A549 (cell line): ENCODE data around the gene TNRC6B. TPM values are rescaled to one million over a fixed set of nuclear protein-coding genes. Genes with fewer than 3 reads are reported as not detected.

Experiments used
- ATAC-seq, 2 experiments: fragments of 200-7000 bp in 1 of 2; fragments of >200 bp in 1 of 2; cut with Nextera tagmentation in 1 of 2; cut with Tn5 transposase in 1 of 2; 3 replicates each; pipeline versions ENCODE4 v1.8.0 to v1.9.1; 2018 to 2020; ENCODE audit warnings: mild to moderate bottlenecking in 1 of 2, moderate library complexity in 1 of 2
- CTCF ChIA-PET: fragments of 300-600 bp; sonication (Branson Sonifier 250); formaldehyde crosslinking; extraction: SDS; loops from one replicate; lab custom pipeline; 2021; ENCODE audit warnings: antibody characterized with exemption, inconsistent platforms; lab: Yijun Ruan, JAX
- POLR2A ChIA-PET: fragments of 350-600 bp; formaldehyde crosslinking; extraction: SDS; loops from one replicate; lab custom pipeline; 2021; ENCODE audit warnings: antibody characterized with exemption, inconsistent platforms; lab: Yijun Ruan, JAX
- DNase-seq, 2 experiments: peaks; one replicate each; pipeline versions ENCODE4 v3.0.0 to v3.0.0-alpha.2; 2011 to 2016; ENCODE audit warnings: low read depth in 1 of 2, low spot score in 1 of 2
- FAIRE-seq: peaks from 2 replicates; lab custom pipeline; 2011; peaks lifted over from hg19 to GRCh38; lab: Jason Lieb, UNC
- H3K27ac ChIP-seq, 2 experiments: fragments of >200 bp; sonication (Bioruptor Twin); formaldehyde crosslinking; 3 replicates each; pipeline ENCODE4 v1.5.1; 2016 to 2017
- H3K4me1 ChIP-seq: fragments of >200 bp; sonication (Bioruptor Twin); formaldehyde crosslinking; 3 replicates; pipeline ENCODE4 v1.6.1; 2016
- H3K4me2 ChIP-seq: fragments of >200 bp; sonication (Bioruptor Twin); formaldehyde crosslinking; 3 replicates; pipeline ENCODE4 v1.6.1; 2016
- H3K4me3 ChIP-seq: fragments of >200 bp; sonication (Bioruptor Twin); formaldehyde crosslinking; 3 replicates; pipeline ENCODE4 v1.5.1; 2016
- H3K9me3 ChIP-seq: fragments of >200 bp; sonication (Bioruptor Twin); formaldehyde crosslinking; 3 replicates; pipeline ENCODE4 v1.6.1; 2016
- ATOH8 ChIP-seq: fragments of 250-450 bp; sonication (Bioruptor Pico); IDR thresholded peaks from 2 replicates; pipeline ENCODE4 v1.5.0; 2020; ENCODE audit warnings: low read depth, mild to moderate bottlenecking, moderate library complexity
- BHLHE40 ChIP-seq: IDR thresholded peaks from 2 replicates; pipeline ENCODE4 v1.6.1; 2012; ENCODE audit warnings: low read depth, low read length, inconsistent platforms
- CTCF ChIP-seq: fragments of >200 bp; sonication (Bioruptor Twin); formaldehyde crosslinking; IDR thresholded peaks from 3 replicates; pipeline ENCODE4 v1.5.1; 2016
- FOSL2 ChIP-seq, 2 experiments: fragments of 450-650 bp in 1 of 2; fragments of >200 bp in 1 of 2; sonication (Bioruptor Twin) in 1 of 2; formaldehyde crosslinking; IDR thresholded peaks; 2 replicates each; pipeline versions ENCODE4 v1.5.0 to v1.6.1; 2016 to 2020; ENCODE audit warnings: mild to moderate bottlenecking in 1 of 2, moderate library complexity in 1 of 2
- FOXS1 ChIP-seq: fragments of 250-450 bp; sonication (Bioruptor Pico); IDR thresholded peaks from 2 replicates; pipeline ENCODE4 v1.5.0; 2020; ENCODE audit warnings: mild to moderate bottlenecking, moderate library complexity
- GATA3 ChIP-seq: IDR thresholded peaks from 2 replicates; pipeline ENCODE4 v1.6.1; 2012; ENCODE audit warnings: borderline replicate concordance
- HES2 ChIP-seq: fragments of >200 bp; sonication (Bioruptor Twin); formaldehyde crosslinking; IDR thresholded peaks from 2 replicates; pipeline ENCODE4 v1.6.1; 2016
- HEYL ChIP-seq: fragments of 250-450 bp; sonication (Bioruptor Pico); IDR thresholded peaks from 2 replicates; pipeline ENCODE4 v1.8.0; 2021; ENCODE audit warnings: mild to moderate bottlenecking, moderate library complexity
- KDM1A ChIP-seq: fragments of 200-600 bp; sonication (generic); IDR thresholded peaks from 2 replicates; pipeline ENCODE4 v1.6.1; 2016; ENCODE audit warnings: low read depth, mild to moderate bottlenecking
- KDM5A ChIP-seq: fragments of 200-600 bp; sonication (generic); IDR thresholded peaks from 2 replicates; pipeline ENCODE4 v1.6.1; 2016; ENCODE audit warnings: antibody characterized with exemption, mild to moderate bottlenecking
- MAZ ChIP-seq: fragments of 150-350 bp; IDR thresholded peaks from 2 replicates; pipeline ENCODE4 v1.6.1; 2014; ENCODE audit warnings: antibody characterized with exemption, low read depth, low read length, borderline replicate concordance
- MYC ChIP-seq: IDR thresholded peaks from 2 replicates; pipeline ENCODE4 v1.6.1; 2012; ENCODE audit warnings: mild to moderate bottlenecking, inconsistent platforms, low read length, improper control_type of control experiment, borderline replicate concordance
- NPAS2 ChIP-seq: fragments of 250-450 bp; sonication (Bioruptor Pico); IDR thresholded peaks from 2 replicates; pipeline ENCODE4 v1.8.0; 2022; ENCODE audit warnings: mild to moderate bottlenecking, moderate library complexity, borderline replicate concordance
- NR3C1 ChIP-seq: fragments of >200 bp; sonication (Bioruptor Twin); formaldehyde crosslinking; IDR thresholded peaks from 3 replicates; pipeline ENCODE4 v1.6.1; 2017
- PHF8 ChIP-seq: fragments of 200-600 bp; sonication (generic); IDR thresholded peaks from 2 replicates; pipeline ENCODE4 v1.6.1; 2016; ENCODE audit warnings: low read depth, mild to moderate bottlenecking, antibody characterized with exemption, moderate library complexity, borderline replicate concordance
- POLR2A ChIP-seq: IDR thresholded peaks from 2 replicates; pipeline ENCODE4 v1.6.1; 2012; ENCODE audit warnings: mild to moderate bottlenecking, low read length
- RARB ChIP-seq: fragments of 250-450 bp; sonication (Bioruptor Pico); IDR thresholded peaks from 2 replicates; pipeline ENCODE4 v1.8.0; 2021; ENCODE audit warnings: mild to moderate bottlenecking, moderate library complexity
- RCOR1 ChIP-seq: fragments of 150-350 bp; IDR thresholded peaks from 2 replicates; pipeline ENCODE4 v1.6.1; 2014; ENCODE audit warnings: antibody characterized with exemption, low read length, low read depth
- RFX5 ChIP-seq: fragments of 450-650 bp; IDR thresholded peaks from 2 replicates; pipeline ENCODE4 v1.7.1; 2014; ENCODE audit warnings: antibody characterized with exemption, mild to moderate bottlenecking, moderate library complexity
- ZFP36 ChIP-seq: fragments of 450-650 bp; IDR thresholded peaks from 2 replicates; pipeline ENCODE4 v1.6.1; 2014; ENCODE audit warnings: borderline replicate concordance; ENCODE audit not compliant: partially characterized antibody
- WGBS: methylation state at CpG from one replicate; pipeline ENCODE4 v1.1.6; 2017; ENCODE audit errors: missing lambda C conversion rate; 5-methylcytosine and 5-hydroxymethylcytosine counted together
- polyA plus RNA-seq, 4 experiments: library from polyadenylated mRNA; depleted of rRNA in 3 of 4; stranded (reverse); fragments of >200 nt; fragmentation: RNase III in 1 of 4; extraction: RNeasy Plus Mini Kit Qiagen cat#74134 plus additional on column Dnase treatment in 1 of 4; gene quantifications; 2 replicates in 3 of 4; 3 replicates in 1 of 4; pipeline ENCODE4 v1.2.3, GENCODE V29; 2011 to 2017

The TNRC6B gene
- polyA plus RNA-seq, 2 of the 4 experiments (the other 2 are of a cell fraction): 4.9 to 5.0 TPM

- TF ChIP-seq FOXS1 (CRISPR knock-in tag): no peak
- TF ChIP-seq RCOR1: no peak
- TF ChIP-seq HEYL (CRISPR knock-in tag): no peak
- no peak for TF ChIP-seq BHLHE40
- no peak for TF ChIP-seq MYC
- TF ChIP-seq POLR2A: no peak
- no peak for TF ChIP-seq RARB (CRISPR knock-in tag)
- TF ChIP-seq RFX5: no peak
- TF ChIP-seq PHF8: no peak
- 74% methylated on average over 7 of the region's 17 CpGs for WGBS
- CTCF ChIA-PET: interaction anchor here (1.6 kb wide), 1 partner anchor 25 kb away, joined by 4 read pairs; no protein-coding TSS in a partner anchor
Observed at GRCh38 chr22:40322818-40323447, 145.2 kb downstream of the TNRC6B start.

GRCh38 chr22:40323681-40324171 lies 146.0 kb downstream of the TNRC6B start:
- no peak for ATAC-seq
- DNase-seq: no peak
- WGBS: 96% methylated on average over 8 of the region's 8 CpGs
- no peaks in the 10 kb centered on the region for H3K9me3 ChIP-seq
- H3K4me3 ChIP-seq: no peak overlapping the region
- no peak overlapping the region for H3K27ac ChIP-seq
- H3K4me1 ChIP-seq: no peaks in the 10 kb centered on the region
- FAIRE-seq: no peak
- POLR2A ChIA-PET: no interaction called here
- CTCF ChIA-PET: interaction anchor here (1.6 kb wide), 1 partner anchor 24 kb away, joined by 4 read pairs; no protein-coding TSS in a partner anchor
- no peak overlapping the region for H3K4me2 ChIP-seq
- TF ChIP-seq ZFP36 (no peak), KDM1A (no peak), MAZ (no peak), NR3C1 (no peak), HEYL (CRISPR knock-in tag) (no peak), CTCF (no peak), NPAS2 (CRISPR knock-in tag) (no peak), GATA3 (no peak), ATOH8 (CRISPR knock-in tag) (no peak), KDM5A (no peak), HES2 (no peak), FOSL2 (IDR thresholded peaks at IDR 0.05) (no peak), FOSL2 (CRISPR knock-in tag; IDR thresholded peaks at IDR 0.05) (no peak)

More at GRCh38 chr22:40322818-40323447, 145.2 kb downstream of the TNRC6B start:
- POLR2A ChIA-PET: no interaction called here
- no peaks in the 10 kb centered on the region for H3K4me1 ChIP-seq
- H3K9me3 ChIP-seq: no peaks in the 10 kb centered on the region
- H3K27ac ChIP-seq: no peak overlapping the region
- no peak for DNase-seq
- H3K4me3 ChIP-seq: no peak overlapping the region
- ATAC-seq: no peak; a peak in 1 of 6 replicates
- no peak for FAIRE-seq
- H3K4me2 ChIP-seq: no peak overlapping the region
